ENCODE results near the gene RBPJL.

DNA sequence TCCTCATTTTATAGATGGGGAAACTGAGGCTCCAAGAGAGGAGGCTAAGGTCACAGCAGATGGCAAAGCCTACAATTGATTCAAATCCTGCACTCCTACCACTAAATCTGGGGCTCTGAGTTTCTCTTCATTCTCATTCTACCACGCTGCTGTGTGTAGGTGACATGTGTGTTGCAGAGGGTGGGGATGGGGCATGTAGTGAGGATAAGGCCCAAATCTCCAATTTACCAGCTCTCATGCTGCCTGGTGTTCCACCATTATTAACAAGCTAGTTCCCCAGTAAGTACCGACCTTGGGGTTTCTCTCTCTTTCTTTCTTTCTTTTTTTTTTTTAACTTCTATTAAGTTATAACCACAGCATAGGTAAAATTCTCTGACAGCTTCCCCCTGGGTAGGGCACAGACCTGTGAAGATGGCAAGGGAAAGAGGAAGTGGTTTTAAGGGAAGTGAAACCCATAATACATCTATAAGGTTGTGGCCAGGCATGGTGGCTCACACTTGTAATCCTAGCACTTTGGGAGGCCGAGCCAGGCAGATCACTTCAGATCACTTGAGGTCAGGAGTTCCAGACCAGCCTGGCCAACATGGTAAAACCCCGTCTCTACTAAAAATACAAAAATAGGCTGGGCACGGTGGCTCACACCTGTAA lies 14.4 kb downstream of the RBPJL start:
- TF ChIP-seq, protein P1, sequence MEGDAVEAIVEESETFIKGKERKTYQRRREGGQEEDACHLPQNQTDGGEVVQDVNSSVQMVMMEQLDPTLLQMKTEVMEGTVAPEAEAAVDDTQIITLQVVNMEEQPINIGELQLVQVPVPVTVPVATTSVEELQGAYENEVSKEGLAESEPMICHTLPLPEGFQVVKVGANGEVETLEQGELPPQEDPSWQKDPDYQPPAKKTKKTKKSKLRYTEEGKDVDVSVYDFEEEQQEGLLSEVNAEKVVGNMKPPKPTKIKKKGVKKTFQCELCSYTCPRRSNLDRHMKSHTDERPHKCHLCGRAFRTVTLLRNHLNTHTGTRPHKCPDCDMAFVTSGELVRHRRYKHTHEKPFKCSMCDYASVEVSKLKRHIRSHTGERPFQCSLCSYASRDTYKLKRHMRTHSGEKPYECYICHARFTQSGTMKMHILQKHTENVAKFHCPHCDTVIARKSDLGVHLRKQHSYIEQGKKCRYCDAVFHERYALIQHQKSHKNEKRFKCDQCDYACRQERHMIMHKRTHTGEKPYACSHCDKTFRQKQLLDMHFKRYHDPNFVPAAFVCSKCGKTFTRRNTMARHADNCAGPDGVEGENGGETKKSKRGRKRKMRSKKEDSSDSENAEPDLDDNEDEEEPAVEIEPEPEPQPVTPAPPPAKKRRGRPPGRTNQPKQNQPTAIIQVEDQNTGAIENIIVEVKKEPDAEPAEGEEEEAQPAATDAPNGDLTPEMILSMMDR (IDR thresholded peaks at IDR 0.05; ENCODE audit: poor library complexity) = no peak
- TF ChIP-seq EZH2 (IDR thresholded peaks at IDR 0.05; ENCODE audit: borderline replicate concordance) (no peak), EZH2phosphoT487 (IDR thresholded peaks at IDR 0.05; ENCODE audit: low read depth, severe bottlenecking, unreplicated experiment) (no peak)
